ENCODE measurements around the gene DDX51. TPM values are rescaled to one million over a fixed set of nuclear protein-coding genes. Genes with fewer than 3 reads are reported as not detected.

Gene DDX51
- total and polyA plus RNA-seq, 2 experiments from 2014 or later = 12.4 to 18.3 TPM

GRCh38 chr12:132102297-132102696 is 41.8 kb downstream of the DDX51 start (continued):
- TF ChIP-seq ZNF331 (CRISPR knock-in tag; IDR thresholded peaks at IDR 0.05; ENCODE audit: low read depth) = no peak
- TF ChIP-seq ZNF114 (CRISPR knock-in tag; IDR thresholded peaks at IDR 0.05) = no peak

GRCh38 chr12:132100306-132101065 is 43.6 kb downstream of the DDX51 start:
- Histone ChIP-seq H3K79me2 (replicated peaks; ENCODE audit: insufficient read depth) (peaks cover 25% of the 10 kb centered on the region; the same call in 1 of the 2 replicates), H4K20me1 (replicated peaks; ENCODE audit: insufficient read depth) (peaks cover 12% of the 10 kb centered on the region; the same call in 1 of the 2 replicates), H3F3A (replicated peaks; ENCODE audit: low read depth) (no peaks in the 10 kb centered on the region), H3K27me3 (ENCODE audit: insufficient read depth) (no peaks in the 10 kb centered on the region), H3K9me2 (ENCODE audit: insufficient read depth) (no peaks in the 10 kb centered on the region), H3K4me2 (no peak overlapping the region), H2AFZ (no peak overlapping the region), H3K36me3 (ENCODE audit: insufficient read depth) (no peaks in the 10 kb centered on the region; the same call in 1 of the 2 replicates), H3K4me1 (ENCODE audit: insufficient read depth) (no peaks in the 10 kb centered on the region), H3K27ac (ENCODE audit: low read depth) (no peak overlapping the region), H3K4me3 (no peak overlapping the region)
- DNase-seq (ENCODE audit: low spot score) (no peak), ATAC-seq (no peak)
- peaks cover 38% of the 10 kb centered on the region for H3K36me3 Mint-ChIP-seq (ENCODE audit: low read depth)
- no peak overlapping the region for H3K4me3 Mint-ChIP-seq
- peaks cover 8% of the 10 kb centered on the region; the same call in 2 of the 3 replicates for H3K4me1 Mint-ChIP-seq
- peaks cover 10% of the 10 kb centered on the region for H3K9me3 Mint-ChIP-seq
- peaks cover 9% of the 10 kb centered on the region for H3K27me3 Mint-ChIP-seq (ENCODE audit: insufficient read depth, low read depth, poor library complexity)
- no peak overlapping the region for H3K27ac Mint-ChIP-seq
- TF ChIP-seq ZNF462 (CRISPR knock-in tag; IDR thresholded peaks at IDR 0.05) (no peak), NANOG (IDR thresholded peaks at IDR 0.05; ENCODE audit: borderline replicate concordance) (no peak), REST (IDR thresholded peaks at IDR 0.05; ENCODE audit: unreplicated experiment) (no peak), CTCF (conservative IDR thresholded peaks at IDR 0.05; ENCODE audit: low read depth in 2 of 2) (no peak), STAT1 (IDR thresholded peaks at IDR 0.05; ENCODE audit: unreplicated experiment) (no peak), EZH2 (IDR thresholded peaks at IDR 0.05; ENCODE audit: low read depth, unreplicated experiment) (no peak), POLR2AphosphoS5 (IDR thresholded peaks at IDR 0.05; ENCODE audit: low read depth) (no peak), CREB1 (CRISPR knock-in tag; IDR thresholded peaks at IDR 0.05; ENCODE audit: low read depth) (no peak), JUNB (IDR thresholded peaks at IDR 0.05; ENCODE audit: unreplicated experiment) (no peak), ETS1 (IDR thresholded peaks at IDR 0.05) (no peak), ZNF331 (CRISPR knock-in tag; IDR thresholded peaks at IDR 0.05; ENCODE audit: low read depth) (no peak)

Data from GM23338 (cell line).